ENCODE results near the gene MOB1B.

- no peak for TF ChIP-seq CTCF (IDR thresholded peaks at IDR 0.05)
- TF ChIP-seq POLR2A (IDR thresholded peaks at IDR 0.05) = no peak
Observed at GRCh38 chr4:70976252-70976651, 74.1 kb downstream of the MOB1B start.
